LNCAP (cell line): Measurements from ENCODE around the gene ITGB8.

ENCODE experiments used
- CTCF ChIP-seq: fragments of 450-650 bp; IDR thresholded peaks from 2 replicates; pipeline ENCODE4 v1.5.1; 2017; ENCODE audit warnings: mild to moderate bottlenecking

The ITGB8 gene

GRCh38 chr7:20459419-20459818 is 128.7 kb downstream of the ITGB8 start:
- no peak for TF ChIP-seq CTCF

- no peak for TF ChIP-seq CTCF
Observed at GRCh38 chr7:20464891-20465290, 134.2 kb downstream of the ITGB8 start.
